ENCODE data around the gene CADM4.
A peak's percentile ranks its signal among the peaks of the same experiment; 100 is the strongest.

The CADM4 gene

GRCh38 chr19:43622070-43622469, 17.6 kb downstream of the CADM4 start:
- Histone ChIP-seq H3K9me3 (ENCODE audit: insufficient read depth, low read length, severe bottlenecking) (no peaks in the 10 kb centered on the region), H4K20me1 (ENCODE audit: insufficient read depth, low read length) (peaks cover 1% of the 10 kb centered on the region; the same call in 1 of the 2 replicates), H3K27ac (ENCODE audit: low read length) (no peak overlapping the region), H3K36me3 (ENCODE audit: insufficient read depth, low read length) (no peaks in the 10 kb centered on the region; the same call in 1 of the 2 replicates), H3K4me1 (ENCODE audit: insufficient read depth, low read length) (peaks cover 30% of the 10 kb centered on the region), H3K4me2 (ENCODE audit: insufficient read depth, low read length) (no peak overlapping the region), H2AFZ (ENCODE audit: low read depth, low read length) (no peak overlapping the region), H3K4me3 (ENCODE audit: low read depth in 1 of 2, low read length in 2 of 2) (no peak overlapping the region), H3K9ac (ENCODE audit: low read depth, low read length) (no peak overlapping the region), H3K79me2 (ENCODE audit: insufficient read depth, low read length) (peaks cover 26% of the 10 kb centered on the region), H3K27me3 (ENCODE audit: insufficient read depth, low read length, poor library complexity) (no peaks in the 10 kb centered on the region)
- TF ChIP-seq, protein P1, sequence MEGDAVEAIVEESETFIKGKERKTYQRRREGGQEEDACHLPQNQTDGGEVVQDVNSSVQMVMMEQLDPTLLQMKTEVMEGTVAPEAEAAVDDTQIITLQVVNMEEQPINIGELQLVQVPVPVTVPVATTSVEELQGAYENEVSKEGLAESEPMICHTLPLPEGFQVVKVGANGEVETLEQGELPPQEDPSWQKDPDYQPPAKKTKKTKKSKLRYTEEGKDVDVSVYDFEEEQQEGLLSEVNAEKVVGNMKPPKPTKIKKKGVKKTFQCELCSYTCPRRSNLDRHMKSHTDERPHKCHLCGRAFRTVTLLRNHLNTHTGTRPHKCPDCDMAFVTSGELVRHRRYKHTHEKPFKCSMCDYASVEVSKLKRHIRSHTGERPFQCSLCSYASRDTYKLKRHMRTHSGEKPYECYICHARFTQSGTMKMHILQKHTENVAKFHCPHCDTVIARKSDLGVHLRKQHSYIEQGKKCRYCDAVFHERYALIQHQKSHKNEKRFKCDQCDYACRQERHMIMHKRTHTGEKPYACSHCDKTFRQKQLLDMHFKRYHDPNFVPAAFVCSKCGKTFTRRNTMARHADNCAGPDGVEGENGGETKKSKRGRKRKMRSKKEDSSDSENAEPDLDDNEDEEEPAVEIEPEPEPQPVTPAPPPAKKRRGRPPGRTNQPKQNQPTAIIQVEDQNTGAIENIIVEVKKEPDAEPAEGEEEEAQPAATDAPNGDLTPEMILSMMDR (IDR thresholded peaks at IDR 0.05; ENCODE audit: borderline replicate concordance, extremely low read depth, low read length, poor library complexity, severe bottlenecking), result no peak
- no peak for TF ChIP-seq EZH2 (IDR thresholded peaks at IDR 0.05; ENCODE audit: borderline replicate concordance, low read depth, low read length, severe bottlenecking)
- ATAC-seq (ENCODE audit: insufficient read depth, low read depth) (no peak), DNase-seq (no peak)

GRCh38 chr19:43620061-43621001, 19.3 kb downstream of the CADM4 start:
- no peak for ATAC-seq (ENCODE audit: insufficient read depth, low read depth)
- H3K27me3 ChIP-seq (ENCODE audit: insufficient read depth, low read length, poor library complexity), result no peaks in the 10 kb centered on the region
- no peaks in the 10 kb centered on the region; the same call in 1 of the 2 replicates for H3K36me3 ChIP-seq (ENCODE audit: insufficient read depth, low read length)
- peak overlapping the region; percentile 86 for H3K4me2 ChIP-seq (ENCODE audit: insufficient read depth, low read length)
- H3K79me2 ChIP-seq (ENCODE audit: insufficient read depth, low read length), result peaks cover 43% of the 10 kb centered on the region
- peak overlapping the region; percentile 91 for H3K9ac ChIP-seq (ENCODE audit: low read depth, low read length)
- H3K9me3 ChIP-seq (ENCODE audit: insufficient read depth, low read length, severe bottlenecking), result no peaks in the 10 kb centered on the region
- H3K4me3 ChIP-seq (ENCODE audit: low read depth in 1 of 2, low read length in 2 of 2), result peak overlapping the region; percentile 72 to 94; a peak in 3 of 4 replicates
- peaks cover 38% of the 10 kb centered on the region for H3K4me1 ChIP-seq (ENCODE audit: insufficient read depth, low read length)
- peak overlapping the region; percentile 98 for H2AFZ ChIP-seq (ENCODE audit: low read depth, low read length)
- DNase-seq, result no peak
- no peak for TF ChIP-seq EZH2 (IDR thresholded peaks at IDR 0.05; ENCODE audit: borderline replicate concordance, low read depth, low read length, severe bottlenecking)
- TF ChIP-seq, protein P1 (IDR thresholded peaks at IDR 0.05; ENCODE audit: borderline replicate concordance, extremely low read depth, low read length, poor library complexity, severe bottlenecking), result no peak
- H4K20me1 ChIP-seq (ENCODE audit: insufficient read depth, low read length), result peaks cover 15% of the 10 kb centered on the region; the same call in 1 of the 2 replicates
- peak overlapping the region; percentile 99 for H3K27ac ChIP-seq (ENCODE audit: low read length)

- peaks cover 52% of the 10 kb centered on the region for H3K79me2 ChIP-seq (ENCODE audit: insufficient read depth, low read length)
- H3K9ac ChIP-seq (ENCODE audit: low read depth, low read length), result peak within 1 kb of the TSS; percentile 91
- ATAC-seq (ENCODE audit: insufficient read depth, low read depth), result peak; percentile 86
- DNase-seq, result peak; percentile 94
- H3K4me2 ChIP-seq (ENCODE audit: insufficient read depth, low read length), result peak within 1 kb of the TSS; percentile 86
- H3K9me3 ChIP-seq (ENCODE audit: insufficient read depth, low read length, severe bottlenecking), result no peaks in the 10 kb centered on the region
- H3K4me1 ChIP-seq (ENCODE audit: insufficient read depth, low read length), result peaks cover 38% of the 10 kb centered on the region
- no peak for TF ChIP-seq EZH2 (IDR thresholded peaks at IDR 0.05; ENCODE audit: borderline replicate concordance, low read depth, low read length, severe bottlenecking)
- TF ChIP-seq, protein P1 (IDR thresholded peaks at IDR 0.05; ENCODE audit: borderline replicate concordance, extremely low read depth, low read length, poor library complexity, severe bottlenecking), result no peak
- peak within 1 kb of the TSS; percentile 72 to 94 for H3K4me3 ChIP-seq (ENCODE audit: low read depth in 1 of 2, low read length in 2 of 2)
- no peaks in the 10 kb centered on the region; the same call in 1 of the 2 replicates for H3K36me3 ChIP-seq (ENCODE audit: insufficient read depth, low read length)
- peak within 1 kb of the TSS; percentile 98 for H2AFZ ChIP-seq (ENCODE audit: low read depth, low read length)
- no peaks in the 10 kb centered on the region for H3K27me3 ChIP-seq (ENCODE audit: insufficient read depth, low read length, poor library complexity)
- peak within 1 kb of the TSS; percentile 99 for H3K27ac ChIP-seq (ENCODE audit: low read length)
- H4K20me1 ChIP-seq (ENCODE audit: insufficient read depth, low read length), result peaks cover 20% of the 10 kb centered on the region; the same call in 1 of the 2 replicates
These were observed 20.2 kb downstream of the CADM4 start, which contains the start of gene ZNF428 for GRCh38 chr19:43619262-43620060. TSS of gene ZNF428 (minus strand) at chr19:43619629. CDS start at chr19:43614304, 5,325 bp downstream.
